ENCODE results near the gene CCDC24. TPM values are rescaled to one million over a fixed set of nuclear protein-coding genes. Genes with fewer than 3 reads are reported as not detected.

CCDC24 gene
- total and polyA plus RNA-seq, 8 donors = 9.9 to 17.7 (median 12.9) TPM

DNA sequence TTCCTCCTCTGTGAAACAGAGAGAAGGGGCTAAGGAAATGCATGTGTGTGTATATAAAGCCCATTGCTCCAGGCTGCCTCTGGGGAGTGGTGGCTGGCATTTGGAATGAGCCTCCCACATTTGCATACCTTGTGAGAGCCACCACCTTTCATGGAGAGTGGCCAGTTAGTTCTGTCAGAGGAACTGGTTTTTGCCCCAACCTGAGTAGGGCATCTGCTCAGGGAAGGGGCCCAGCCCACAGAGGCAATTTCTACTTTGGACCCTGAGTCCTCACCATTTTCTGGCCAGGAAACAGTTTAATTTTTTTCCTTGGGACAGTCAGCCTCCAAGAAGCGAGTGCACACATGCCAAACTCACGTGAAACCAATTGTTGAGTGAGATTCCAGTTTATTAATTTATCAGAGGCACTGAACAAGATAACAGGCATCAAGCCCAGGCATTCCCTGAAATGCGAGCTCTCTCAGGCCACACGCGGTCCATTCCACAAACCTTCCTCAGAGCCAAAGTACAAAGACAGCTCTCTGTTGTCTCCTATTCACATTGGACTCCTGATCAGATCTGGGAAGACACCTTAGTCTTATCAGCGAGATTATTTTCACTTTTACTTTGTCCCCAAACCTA, 40.9 kb downstream of the CCDC24 start:
- no peaks in the 10 kb centered on the region for H3K9me3 ChIP-seq
- peaks cover 0 to 23% of the 10 kb centered on the region in 2 donors for H3K27me3 ChIP-seq
- H3K27ac ChIP-seq = peak overlapping the region; percentile 82 to 87
- H3K36me3 ChIP-seq = no peaks in the 10 kb centered on the region
- peaks cover 10 to 37% of the 10 kb centered on the region in 2 donors for H3K4me1 ChIP-seq
- ATAC-seq (peak; percentile 1), DNase-seq (no peak)
- TF ChIP-seq, protein P1, sequence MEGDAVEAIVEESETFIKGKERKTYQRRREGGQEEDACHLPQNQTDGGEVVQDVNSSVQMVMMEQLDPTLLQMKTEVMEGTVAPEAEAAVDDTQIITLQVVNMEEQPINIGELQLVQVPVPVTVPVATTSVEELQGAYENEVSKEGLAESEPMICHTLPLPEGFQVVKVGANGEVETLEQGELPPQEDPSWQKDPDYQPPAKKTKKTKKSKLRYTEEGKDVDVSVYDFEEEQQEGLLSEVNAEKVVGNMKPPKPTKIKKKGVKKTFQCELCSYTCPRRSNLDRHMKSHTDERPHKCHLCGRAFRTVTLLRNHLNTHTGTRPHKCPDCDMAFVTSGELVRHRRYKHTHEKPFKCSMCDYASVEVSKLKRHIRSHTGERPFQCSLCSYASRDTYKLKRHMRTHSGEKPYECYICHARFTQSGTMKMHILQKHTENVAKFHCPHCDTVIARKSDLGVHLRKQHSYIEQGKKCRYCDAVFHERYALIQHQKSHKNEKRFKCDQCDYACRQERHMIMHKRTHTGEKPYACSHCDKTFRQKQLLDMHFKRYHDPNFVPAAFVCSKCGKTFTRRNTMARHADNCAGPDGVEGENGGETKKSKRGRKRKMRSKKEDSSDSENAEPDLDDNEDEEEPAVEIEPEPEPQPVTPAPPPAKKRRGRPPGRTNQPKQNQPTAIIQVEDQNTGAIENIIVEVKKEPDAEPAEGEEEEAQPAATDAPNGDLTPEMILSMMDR (IDR thresholded peaks at IDR 0.05) = no peak
- H3K4me3 ChIP-seq = no peak overlapping the region
- intact Hi-C loops (cut with DNase I) = no loop called here

GRCh38 chr1:44033041-44033575, 41.7 kb downstream of the CCDC24 start:
- no peak for ATAC-seq
- no peak for DNase-seq
- Histone ChIP-seq H3K27ac (no peak overlapping the region), H3K36me3 (no peaks in the 10 kb centered on the region), H3K4me1 (peaks cover 10 to 37% of the 10 kb centered on the region in 2 donors), H3K4me3 (no peak overlapping the region), H3K9me3 (no peaks in the 10 kb centered on the region), H3K27me3 (peaks cover 0 to 23% of the 10 kb centered on the region in 2 donors)
- TF ChIP-seq, protein P1 (IDR thresholded peaks at IDR 0.05) = no peak
- intact Hi-C loops (cut with DNase I) = no loop called here

GRCh38 chr1:44033756-44034155, 42.4 kb downstream of the CCDC24 start:
- no peaks in the 10 kb centered on the region for H3K9me3 ChIP-seq
- DNase-seq (no peak), ATAC-seq (no peak)
- intact Hi-C loops (cut with DNase I) = no loop called here
- H3K4me1 ChIP-seq = peaks cover 10 to 35% of the 10 kb centered on the region in 2 donors
- no peak overlapping the region for H3K4me3 ChIP-seq
- H3K36me3 ChIP-seq = no peaks in the 10 kb centered on the region
- TF ChIP-seq, protein P1 (IDR thresholded peaks at IDR 0.05) = no peak
- H3K27me3 ChIP-seq = peaks cover 0 to 23% of the 10 kb centered on the region in 2 donors
- no peak overlapping the region for H3K27ac ChIP-seq

DNA sequence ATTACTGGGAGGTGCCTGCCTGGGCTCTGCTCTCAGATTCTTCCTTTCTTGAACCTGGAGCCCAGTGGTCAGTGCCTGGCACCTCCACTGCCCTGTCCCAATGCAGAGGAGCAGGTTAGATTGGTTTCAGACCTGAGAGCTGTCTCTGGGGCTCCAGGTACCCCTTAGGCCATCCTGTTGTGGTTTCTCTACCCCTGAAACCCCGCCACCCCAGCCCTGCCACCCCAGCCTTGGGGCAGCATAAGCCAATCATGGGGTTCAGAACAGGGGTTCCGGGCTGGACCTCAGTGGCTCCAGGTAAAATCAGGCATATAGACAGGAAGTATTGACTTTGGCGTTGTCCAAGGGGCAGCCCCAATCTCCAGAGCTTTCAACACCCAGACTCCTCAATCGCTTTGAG, 43.0 kb downstream of the CCDC24 start:
- intact Hi-C loops (cut with DNase I) = no loop called here

More for the DNA sequence above, 43.0 kb downstream of the CCDC24 start:
- Histone ChIP-seq H3K4me1 (peaks cover 6 to 28% of the 10 kb centered on the region in 2 donors), H3K27ac (no peak overlapping the region), H3K27me3 (peaks cover 0 to 23% of the 10 kb centered on the region in 2 donors), H3K36me3 (no peaks in the 10 kb centered on the region), H3K9me3 (no peaks in the 10 kb centered on the region), H3K4me3 (no peak overlapping the region)
- ATAC-seq = no peak
- no peak for DNase-seq
- TF ChIP-seq, protein P1 (IDR thresholded peaks at IDR 0.05) = no peak

Measured in left lung (tissue), 10 donors.